ENCODE data around the gene RGPD6. TPM values are rescaled to one million over a fixed set of nuclear protein-coding genes. Genes with fewer than 3 reads are reported as not detected.
"Not testable (repeated sequence)": the region's sequence is repeated elsewhere in the genome, so short reads cannot be mapped to it uniquely, and the experiment has no call there.

RGPD6 gene
- total RNA-seq (26.2 TPM), polyA plus RNA-seq (ENCODE audit: insufficient read depth in 1 of 8, insufficient read length in 8 of 8, low replicate concordance in 1 of 8) (10 to 100 TPM; 13.5 to 24.2 (median 20.1) TPM)
- long read RNA-seq, donor 1 = 0 reads
- long read RNA-seq, donor 2 = 0 reads
- long read RNA-seq, donor 3 = 0 reads
- long read RNA-seq, donor 4 = 0 reads
- long read RNA-seq, donor 5 = 0 reads
- long read RNA-seq, donor 6, full-length matches to known transcripts = 1 of 1 reads
- long read RNA-seq, donor 6, partial matches to known transcripts = 0 of 1 reads
- long read RNA-seq, donor 6, other reads (novel, unspliced or antisense) = 0 of 1 reads
- long read RNA-seq, donor 7 = 0 reads
- long read RNA-seq, donor 8 = 0 reads
- long read RNA-seq, donor 9 = 0 reads
- long read RNA-seq, donor 10 = 0 reads
- long read RNA-seq, donor 11 = 0 reads

- no CpG with 5 or more reads among the region's 70 CpGs for WGBS (ENCODE audit: insufficient coverage)
- H3K4me3 ChIP-seq (ENCODE audit: low read length); H3K27me3 ChIP-seq (ENCODE audit: control insufficient read depth, insufficient read depth, low read length); H3K9me3 ChIP-seq (replicated peaks; ENCODE audit: control insufficient read depth, low read depth, low read length); H3K4me1 ChIP-seq (ENCODE audit: control insufficient read depth, insufficient read depth, low read length); H3K36me3 ChIP-seq (ENCODE audit: control insufficient read depth, insufficient read depth, low read length); DNase-seq; H3K27ac ChIP-seq (ENCODE audit: low read length): not testable (repeated sequence)
Observed at GRCh38 chr2:110576763-110577416, at the start of gene RGPD6. Gene RGPD6, minus strand, starts transcription at chr2:110577222. Its CDS starts 198 bp downstream, at chr2:110577024.

- not testable (repeated sequence) for H3K27me3 ChIP-seq (ENCODE audit: control insufficient read depth, insufficient read depth, low read length); H3K4me1 ChIP-seq (ENCODE audit: control insufficient read depth, insufficient read depth, low read length); H3K9me3 ChIP-seq (replicated peaks; ENCODE audit: control insufficient read depth, low read depth, low read length); H3K27ac ChIP-seq (ENCODE audit: low read length); H3K4me3 ChIP-seq (ENCODE audit: low read length); DNase-seq; H3K36me3 ChIP-seq (ENCODE audit: control insufficient read depth, insufficient read depth, low read length)
- no CpG with 5 or more reads among the region's 9 CpGs for WGBS (ENCODE audit: insufficient coverage)
Observed at GRCh38 chr2:110619326-110619939, 42.4 kb upstream of the RGPD6 start.

- not testable (repeated sequence) for H3K4me1 ChIP-seq (ENCODE audit: control insufficient read depth, insufficient read depth, low read length); H3K4me3 ChIP-seq (ENCODE audit: low read length); H3K36me3 ChIP-seq (ENCODE audit: control insufficient read depth, insufficient read depth, low read length); H3K27me3 ChIP-seq (ENCODE audit: control insufficient read depth, insufficient read depth, low read length); DNase-seq; H3K27ac ChIP-seq (ENCODE audit: low read length); H3K9me3 ChIP-seq (replicated peaks; ENCODE audit: control insufficient read depth, low read depth, low read length)
- WGBS (ENCODE audit: insufficient coverage) = no CpG with 5 or more reads among the region's 1 CpG
Observed at GRCh38 chr2:110613927-110614326, 36.9 kb upstream of the RGPD6 start.

GRCh38 chr2:110610613-110611250 lies 33.7 kb upstream of the RGPD6 start:
- no CpG with 5 or more reads among the region's 94 CpGs for WGBS (ENCODE audit: insufficient coverage)
- H3K27ac ChIP-seq (ENCODE audit: low read length); H3K4me3 ChIP-seq (ENCODE audit: low read length): not testable (repeated sequence)

GRCh38 chr2:110609843-110610612 lies 33.0 kb upstream of the RGPD6 start:
- not testable (repeated sequence) for H3K27me3 ChIP-seq (ENCODE audit: control insufficient read depth, insufficient read depth, low read length); DNase-seq; H3K4me3 ChIP-seq (ENCODE audit: low read length); H3K27ac ChIP-seq (ENCODE audit: low read length); H3K36me3 ChIP-seq (ENCODE audit: control insufficient read depth, insufficient read depth, low read length); H3K9me3 ChIP-seq (replicated peaks; ENCODE audit: control insufficient read depth, low read depth, low read length); H3K4me1 ChIP-seq (ENCODE audit: control insufficient read depth, insufficient read depth, low read length)
- WGBS (ENCODE audit: insufficient coverage) = no CpG with 5 or more reads among the region's 45 CpGs

More at GRCh38 chr2:110610613-110611250, 33.7 kb upstream of the RGPD6 start:
- H3K27me3 ChIP-seq (ENCODE audit: control insufficient read depth, insufficient read depth, low read length); H3K4me1 ChIP-seq (ENCODE audit: control insufficient read depth, insufficient read depth, low read length); H3K36me3 ChIP-seq (ENCODE audit: control insufficient read depth, insufficient read depth, low read length); DNase-seq; H3K9me3 ChIP-seq (replicated peaks; ENCODE audit: control insufficient read depth, low read depth, low read length): not testable (repeated sequence)

GRCh38 chr2:110608788-110609502 lies 31.9 kb upstream of the RGPD6 start:
- WGBS (ENCODE audit: insufficient coverage) = no CpG with 5 or more reads among the region's 8 CpGs
- H3K9me3 ChIP-seq (replicated peaks; ENCODE audit: control insufficient read depth, low read depth, low read length); H3K4me1 ChIP-seq (ENCODE audit: control insufficient read depth, insufficient read depth, low read length); H3K36me3 ChIP-seq (ENCODE audit: control insufficient read depth, insufficient read depth, low read length); DNase-seq; H3K27me3 ChIP-seq (ENCODE audit: control insufficient read depth, insufficient read depth, low read length); H3K27ac ChIP-seq (ENCODE audit: low read length); H3K4me3 ChIP-seq (ENCODE audit: low read length): not testable (repeated sequence)

- not testable (repeated sequence) for H3K9me3 ChIP-seq (replicated peaks; ENCODE audit: control insufficient read depth, low read depth, low read length); H3K4me1 ChIP-seq (ENCODE audit: control insufficient read depth, insufficient read depth, low read length); H3K27ac ChIP-seq (ENCODE audit: low read length); DNase-seq; H3K36me3 ChIP-seq (ENCODE audit: control insufficient read depth, insufficient read depth, low read length); H3K27me3 ChIP-seq (ENCODE audit: control insufficient read depth, insufficient read depth, low read length); H3K4me3 ChIP-seq (ENCODE audit: low read length)
- WGBS (ENCODE audit: insufficient coverage) = 83% methylated on average over 2 of the region's 12 CpGs
Observed at GRCh38 chr2:110605057-110605456, 28.0 kb upstream of the RGPD6 start.

- H3K4me1 ChIP-seq (ENCODE audit: control insufficient read depth, insufficient read depth, low read length); H3K27me3 ChIP-seq (ENCODE audit: control insufficient read depth, insufficient read depth, low read length); H3K27ac ChIP-seq (ENCODE audit: low read length); H3K4me3 ChIP-seq (ENCODE audit: low read length); H3K9me3 ChIP-seq (replicated peaks; ENCODE audit: control insufficient read depth, low read depth, low read length); DNase-seq; H3K36me3 ChIP-seq (ENCODE audit: control insufficient read depth, insufficient read depth, low read length): not testable (repeated sequence)
- WGBS (ENCODE audit: insufficient coverage) = no CpG with 5 or more reads among the region's 8 CpGs
Observed at GRCh38 chr2:110603917-110604591, 27.0 kb upstream of the RGPD6 start.

- not testable (repeated sequence) for H3K27me3 ChIP-seq (ENCODE audit: control insufficient read depth, insufficient read depth, low read length); H3K36me3 ChIP-seq (ENCODE audit: control insufficient read depth, insufficient read depth, low read length); H3K4me1 ChIP-seq (ENCODE audit: control insufficient read depth, insufficient read depth, low read length); DNase-seq; H3K27ac ChIP-seq (ENCODE audit: low read length); H3K9me3 ChIP-seq (replicated peaks; ENCODE audit: control insufficient read depth, low read depth, low read length); H3K4me3 ChIP-seq (ENCODE audit: low read length)
- WGBS (ENCODE audit: insufficient coverage) = no CpG with 5 or more reads among the region's 9 CpGs
Observed at GRCh38 chr2:110602139-110602538, 25.1 kb upstream of the RGPD6 start.

Measured in muscle of leg (tissue), 16 donors.